Body of pancreas (tissue), 4 donors: ENCODE data around the gene TNS3. TPM values are rescaled to one million over a fixed set of nuclear protein-coding genes. Genes with fewer than 3 reads are reported as not detected.

Source experiments
- ATAC-seq: fragments of 150-250 bp; one replicate; pipeline ENCODE4 v1.9.1; 2016
- DNase-seq, 4 donors: peaks; one replicate each; pipeline ENCODE4 v3.0.0-alpha.2; 2019
- H3K27ac ChIP-seq, 4 donors: fragments of 200-600 bp; sonication (generic); 1 replicate in 3 of 4; 2 replicates in 1 of 4; pipeline versions ENCODE4 v1.5.1 to v1.6.1; 2016 to 2019; ENCODE audit warnings: mild to moderate bottlenecking in 1 of 4, mixed read lengths in 1 of 4, moderate library complexity in 1 of 4
- H3K27me3 ChIP-seq, 2 donors: fragments of 200-600 bp; sonication (generic); one replicate each; pipeline ENCODE4 v1.6.0; 2016; ENCODE audit warnings: mild to moderate bottlenecking in 1 of 2
- H3K36me3 ChIP-seq, 2 donors: fragments of 200-600 bp; sonication (generic); replicated peaks in 1 of 2; 2 replicates each; pipeline ENCODE4 v1.5.1; 2016; ENCODE audit warnings: low read depth in 2 of 2; ENCODE audit not compliant: insufficient read depth in 1 of 2
- H3K4me1 ChIP-seq: fragments of 200-600 bp; sonication (generic); one replicate; pipeline ENCODE4 v1.6.0; 2016
- H3K4me3 ChIP-seq, 2 donors: fragments of 200-600 bp; sonication (generic); 1 replicate in 1 of 2; 2 replicates in 1 of 2; pipeline ENCODE4 v1.5.1; 2016 to 2019
- H3K9me3 ChIP-seq, 3 donors: fragments of 200-600 bp; sonication (generic); 1 replicate in 2 of 3; 2 replicates in 1 of 3; pipeline ENCODE4 v1.5.1; 2016
- POLR2A ChIP-seq, 3 donors: fragments of 450-650 bp; IDR thresholded peaks; one replicate each; pipeline ENCODE4 v1.6.1; 2016; ENCODE audit warnings: antibody characterized with exemption in 3 of 3, mild to moderate bottlenecking in 2 of 3
- WGBS, 2 donors: methylation state at CpG; one replicate each; pipeline ENCODE4 v1.1.5; 2017; 5-methylcytosine and 5-hydroxymethylcytosine counted together
- intact Hi-C: fragments of 100-400 bp; cut with DNase I; formaldehyde crosslinking; loops from one replicate; pipeline ENCODE4 v1.15.1; 2023
- total RNA-seq, 2 donors: library from RNA; depleted of rRNA; stranded (reverse); fragments of >200 nt; gene quantifications; one replicate each; pipeline ENCODE4 v1.1.0, GENCODE V29; 2016
- TF ChIP-seq, protein P1 (sequence below), 7 experiments: fragments of 450-650 bp in 4 of 7; fragments of 200-600 bp in 3 of 7; sonication (generic) in 3 of 7; IDR thresholded peaks; one replicate each; pipeline ENCODE4 v1.5.1; 2016 to 2019; ENCODE audit warnings: antibody characterized with exemption in 7 of 7

TNS3 gene
- total RNA-seq, 2 donors from 2014 or later, result 100 to 265 TPM

DNA sequence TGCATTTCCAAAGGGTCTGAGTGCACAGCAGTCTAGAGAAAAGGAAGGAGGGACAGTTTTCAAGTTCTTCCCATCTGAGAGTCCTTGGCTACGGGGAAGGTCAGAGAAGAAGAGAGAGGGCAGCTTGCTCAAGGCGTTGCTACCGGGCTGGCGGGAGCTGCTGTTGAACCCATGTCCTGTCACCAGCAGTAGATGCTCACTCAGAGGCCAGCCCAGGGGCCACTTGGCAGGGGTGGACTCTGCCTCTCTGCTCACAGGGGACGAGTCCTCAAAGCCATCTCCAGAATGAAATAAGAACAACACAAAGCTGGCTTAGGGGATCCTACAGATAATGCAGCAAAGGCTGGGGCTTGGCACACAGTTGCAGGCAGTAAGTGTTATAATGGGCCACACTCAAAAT, 231.5 kb downstream of the TNS3 start:
- ATAC-seq, result no peak
- 81 to 83% methylated on average over 5 of the region's 5 CpGs for WGBS, 2 donors
- peak in 1 of 4 donors; percentile 10 for DNase-seq
- no peak overlapping the region for H3K27ac ChIP-seq
- H3K4me1 ChIP-seq, result peaks cover 29% of the 10 kb centered on the region
- intact Hi-C loops, result no loop called here
- H3K36me3 ChIP-seq, result peaks cover 0 to 7% of the 10 kb centered on the region in 2 donors
- H3K4me3 ChIP-seq, result no peak overlapping the region
- no peaks in the 10 kb centered on the region for H3K27me3 ChIP-seq
- TF ChIP-seq POLR2A (IDR thresholded peaks at IDR 0.05), result no peak
- TF ChIP-seq, protein P1, sequence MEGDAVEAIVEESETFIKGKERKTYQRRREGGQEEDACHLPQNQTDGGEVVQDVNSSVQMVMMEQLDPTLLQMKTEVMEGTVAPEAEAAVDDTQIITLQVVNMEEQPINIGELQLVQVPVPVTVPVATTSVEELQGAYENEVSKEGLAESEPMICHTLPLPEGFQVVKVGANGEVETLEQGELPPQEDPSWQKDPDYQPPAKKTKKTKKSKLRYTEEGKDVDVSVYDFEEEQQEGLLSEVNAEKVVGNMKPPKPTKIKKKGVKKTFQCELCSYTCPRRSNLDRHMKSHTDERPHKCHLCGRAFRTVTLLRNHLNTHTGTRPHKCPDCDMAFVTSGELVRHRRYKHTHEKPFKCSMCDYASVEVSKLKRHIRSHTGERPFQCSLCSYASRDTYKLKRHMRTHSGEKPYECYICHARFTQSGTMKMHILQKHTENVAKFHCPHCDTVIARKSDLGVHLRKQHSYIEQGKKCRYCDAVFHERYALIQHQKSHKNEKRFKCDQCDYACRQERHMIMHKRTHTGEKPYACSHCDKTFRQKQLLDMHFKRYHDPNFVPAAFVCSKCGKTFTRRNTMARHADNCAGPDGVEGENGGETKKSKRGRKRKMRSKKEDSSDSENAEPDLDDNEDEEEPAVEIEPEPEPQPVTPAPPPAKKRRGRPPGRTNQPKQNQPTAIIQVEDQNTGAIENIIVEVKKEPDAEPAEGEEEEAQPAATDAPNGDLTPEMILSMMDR (IDR thresholded peaks at IDR 0.05), result no peak
- no peaks in the 10 kb centered on the region for H3K9me3 ChIP-seq

DNA sequence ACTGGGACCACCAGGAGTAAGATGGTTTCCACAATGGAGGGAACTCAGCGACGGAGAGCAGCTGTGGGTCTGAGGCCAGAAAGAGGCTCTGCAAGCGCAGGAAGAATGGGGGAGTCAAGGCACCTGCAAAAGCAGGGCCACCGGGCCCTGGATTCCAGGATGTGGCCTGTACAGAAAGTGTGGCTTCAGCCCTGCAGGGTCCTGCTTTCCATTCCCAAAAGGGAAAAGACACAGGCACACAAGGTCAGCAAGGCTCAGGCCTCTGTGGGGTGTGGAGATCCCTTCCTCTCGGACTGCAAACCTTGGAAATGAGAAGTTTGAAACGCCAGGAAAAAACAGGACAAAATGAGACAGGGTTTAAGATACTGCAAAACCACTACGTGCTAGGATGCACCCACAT, 232.5 kb downstream of the TNS3 start:
- no peak overlapping the region for H3K4me3 ChIP-seq
- 82 to 86% methylated on average over 6 to 7 of the region's 7 CpGs for WGBS, 2 donors
- peak in 3 of 4 donors; percentile 2 to 8 (median 5) for DNase-seq
- H3K27me3 ChIP-seq, result no peaks in the 10 kb centered on the region
- H3K9me3 ChIP-seq, result no peaks in the 10 kb centered on the region
- peaks cover 18% of the 10 kb centered on the region for H3K4me1 ChIP-seq
- TF ChIP-seq, protein P1 (IDR thresholded peaks at IDR 0.05), result no peak
- no peak for TF ChIP-seq POLR2A (IDR thresholded peaks at IDR 0.05)
- intact Hi-C loops, result no loop called here
- no peak overlapping the region for H3K27ac ChIP-seq
- ATAC-seq, result no peak
- H3K36me3 ChIP-seq, result peaks cover 0 to 9% of the 10 kb centered on the region in 2 donors

DNA sequence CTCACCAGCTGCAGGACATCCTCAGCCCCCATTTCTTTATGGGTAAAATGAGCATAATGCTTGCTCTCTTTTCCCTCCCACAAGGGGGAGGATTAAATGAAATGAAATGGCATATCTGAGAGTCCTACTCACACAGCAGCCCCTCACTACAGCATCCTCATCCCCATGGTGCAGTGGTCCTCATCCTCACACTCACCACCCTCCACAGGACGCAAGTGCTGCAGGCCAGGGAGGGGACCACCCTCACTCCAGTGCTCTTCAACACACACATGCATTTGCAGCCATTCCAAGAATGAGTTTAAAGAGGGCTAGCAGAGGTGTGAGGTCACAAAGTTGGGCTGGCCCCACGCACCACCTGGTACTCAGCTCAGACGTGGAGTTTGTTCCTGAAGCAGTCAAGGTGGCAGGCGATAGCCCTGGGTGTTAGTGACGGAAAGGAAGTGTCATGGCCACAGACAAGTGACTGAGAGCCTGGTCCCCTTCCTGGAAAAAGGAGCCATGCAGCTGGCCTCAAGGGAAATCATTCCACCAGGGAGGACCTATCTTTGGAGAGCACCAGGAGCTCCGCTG, 234.0 kb downstream of the TNS3 start:
- H3K27ac ChIP-seq, result no peak overlapping the region
- peaks cover 0 to 18% of the 10 kb centered on the region in 2 donors for H3K36me3 ChIP-seq
- WGBS, 2 donors, result 91 to 92% methylated on average over 6 of the region's 6 CpGs
- intact Hi-C loops, result no loop called here
- H3K4me1 ChIP-seq, result peaks cover 8% of the 10 kb centered on the region
- no peaks in the 10 kb centered on the region for H3K27me3 ChIP-seq
- H3K4me3 ChIP-seq, result no peak overlapping the region
- no peaks in the 10 kb centered on the region for H3K9me3 ChIP-seq
- ATAC-seq (no peak), DNase-seq (peak in 1 of 4 donors; percentile 8)
- no peak for TF ChIP-seq POLR2A (IDR thresholded peaks at IDR 0.05)
- TF ChIP-seq, protein P1 (IDR thresholded peaks at IDR 0.05), result no peak

DNA sequence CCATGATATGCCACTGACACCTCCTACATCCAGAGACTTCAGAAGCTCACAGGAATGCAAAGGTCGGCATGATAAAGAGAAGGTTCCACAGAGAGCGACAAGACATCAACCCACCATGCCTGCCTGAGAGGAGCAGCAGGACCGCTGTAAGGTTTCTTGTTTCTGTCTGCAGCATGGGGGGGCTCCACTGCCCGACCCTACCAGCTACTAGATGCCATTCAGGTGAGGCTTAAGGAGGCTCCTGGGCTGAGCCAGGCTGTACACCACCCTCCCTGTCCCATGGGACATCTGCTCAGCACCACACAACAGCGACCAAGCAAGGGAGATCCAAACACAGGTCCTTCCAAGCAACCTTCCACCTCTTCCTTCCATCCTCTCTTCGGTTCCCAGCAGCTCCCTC, 234.6 kb downstream of the TNS3 start:
- H3K27me3 ChIP-seq, result no peaks in the 10 kb centered on the region
- H3K4me3 ChIP-seq, result no peak overlapping the region
- no peak for ATAC-seq
- H3K4me1 ChIP-seq, result peaks cover 8% of the 10 kb centered on the region
- TF ChIP-seq, protein P1 (IDR thresholded peaks at IDR 0.05), result no peak
- TF ChIP-seq POLR2A (IDR thresholded peaks at IDR 0.05), result no peak
- peak in 1 of 4 donors; percentile 8 for DNase-seq
- H3K9me3 ChIP-seq, result no peaks in the 10 kb centered on the region
- no peak overlapping the region for H3K27ac ChIP-seq
- WGBS, 2 donors, result 76 to 89% methylated on average over 6 of the region's 6 CpGs
- H3K36me3 ChIP-seq, result peaks cover 0 to 22% of the 10 kb centered on the region in 2 donors
- intact Hi-C loops, result no loop called here

GRCh38 chr7:47346377-47346914, 235.5 kb downstream of the TNS3 start:
- peaks cover 0 to 24% of the 10 kb centered on the region in 2 donors for H3K36me3 ChIP-seq
- WGBS, 2 donors, result 92 to 93% methylated on average over 7 of the region's 7 CpGs
- ATAC-seq (no peak), DNase-seq (peak in 1 of 4 donors; percentile 8)
- no peaks in the 10 kb centered on the region for H3K27me3 ChIP-seq
- H3K4me1 ChIP-seq, result peaks cover 8% of the 10 kb centered on the region
- no peak overlapping the region for H3K27ac ChIP-seq
- no peaks in the 10 kb centered on the region for H3K9me3 ChIP-seq
- intact Hi-C loops, result no loop called here
- no peak for TF ChIP-seq POLR2A (IDR thresholded peaks at IDR 0.05)
- TF ChIP-seq, protein P1 (IDR thresholded peaks at IDR 0.05), result no peak
- no peak overlapping the region for H3K4me3 ChIP-seq
